Measurements from ENCODE around the gene HABP2.

- TF ChIP-seq, protein P1, sequence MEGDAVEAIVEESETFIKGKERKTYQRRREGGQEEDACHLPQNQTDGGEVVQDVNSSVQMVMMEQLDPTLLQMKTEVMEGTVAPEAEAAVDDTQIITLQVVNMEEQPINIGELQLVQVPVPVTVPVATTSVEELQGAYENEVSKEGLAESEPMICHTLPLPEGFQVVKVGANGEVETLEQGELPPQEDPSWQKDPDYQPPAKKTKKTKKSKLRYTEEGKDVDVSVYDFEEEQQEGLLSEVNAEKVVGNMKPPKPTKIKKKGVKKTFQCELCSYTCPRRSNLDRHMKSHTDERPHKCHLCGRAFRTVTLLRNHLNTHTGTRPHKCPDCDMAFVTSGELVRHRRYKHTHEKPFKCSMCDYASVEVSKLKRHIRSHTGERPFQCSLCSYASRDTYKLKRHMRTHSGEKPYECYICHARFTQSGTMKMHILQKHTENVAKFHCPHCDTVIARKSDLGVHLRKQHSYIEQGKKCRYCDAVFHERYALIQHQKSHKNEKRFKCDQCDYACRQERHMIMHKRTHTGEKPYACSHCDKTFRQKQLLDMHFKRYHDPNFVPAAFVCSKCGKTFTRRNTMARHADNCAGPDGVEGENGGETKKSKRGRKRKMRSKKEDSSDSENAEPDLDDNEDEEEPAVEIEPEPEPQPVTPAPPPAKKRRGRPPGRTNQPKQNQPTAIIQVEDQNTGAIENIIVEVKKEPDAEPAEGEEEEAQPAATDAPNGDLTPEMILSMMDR (IDR thresholded peaks at IDR 0.05; ENCODE audit: low read length): no peak
- TF ChIP-seq EZH2 (IDR thresholded peaks at IDR 0.05; ENCODE audit: borderline replicate concordance, low read length): no peak
These were observed 28.0 kb upstream of the HABP2 start for GRCh38 chr10:113524539-113525490.
